GM19035 (cell line): ENCODE results near the gene HOXC9.

Experiments
- ATAC-seq: cut with Tn5 transposase; IDR thresholded peaks from one replicate; pipeline ENCODE4 v1.9.1; 2021; ENCODE audit not compliant: unreplicated experiment

HOXC9 gene

GRCh38 chr12:54000116-54001114 lies at the start of gene HOXC9:
Gene HOXC9 (plus strand): TSS chr12:54000161. CDS start chr12:54000189, 28 bp downstream.
- ATAC-seq, result no peak

- no peak for ATAC-seq
These were observed 49.6 kb upstream of the HOXC9 start for GRCh38 chr12:53950437-53950773.

- no peak for ATAC-seq
These were observed 49.0 kb upstream of the HOXC9 start for GRCh38 chr12:53950789-53951576.

- ATAC-seq, result no peak
These were observed 48.2 kb upstream of the HOXC9 start for GRCh38 chr12:53951577-53952334.

GRCh38 chr12:53952335-53952694 lies 47.6 kb upstream of the HOXC9 start:
- no peak for ATAC-seq

- no peak for ATAC-seq
These were observed 46.9 kb upstream of the HOXC9 start for GRCh38 chr12:53952871-53953734.

- ATAC-seq, result no peak
These were observed 45.9 kb upstream of the HOXC9 start for GRCh38 chr12:53953831-53954693.

GRCh38 chr12:53954694-53955035 lies 45.3 kb upstream of the HOXC9 start, which contains the start of gene HOXC12:
Gene HOXC12 (plus strand): TSS chr12:53954903. CDS start chr12:53954930, 27 bp downstream.
- no peak for ATAC-seq

GRCh38 chr12:53955036-53955775 lies 44.8 kb upstream of the HOXC9 start:
- ATAC-seq, result no peak

GRCh38 chr12:53955776-53956250 lies 44.1 kb upstream of the HOXC9 start:
- no peak for ATAC-seq

GRCh38 chr12:53956251-53956887 lies 43.6 kb upstream of the HOXC9 start:
- ATAC-seq, result no peak

GRCh38 chr12:53956914-53957536 lies 42.9 kb upstream of the HOXC9 start:
- no peak for ATAC-seq

- ATAC-seq, result no peak
These were observed 41.8 kb upstream of the HOXC9 start for GRCh38 chr12:53958128-53958527.

GRCh38 chr12:53959314-53959713 lies 40.6 kb upstream of the HOXC9 start:
- no peak for ATAC-seq

GRCh38 chr12:53960187-53961024 lies 39.6 kb upstream of the HOXC9 start:
- ATAC-seq, result no peak

- ATAC-seq, result no peak
These were observed 38.8 kb upstream of the HOXC9 start for GRCh38 chr12:53961025-53961761.
